ENCODE measurements around the gene FAM120A. TPM values are rescaled to one million over a fixed set of nuclear protein-coding genes. Genes with fewer than 3 reads are reported as not detected.
A peak's percentile ranks its signal among the peaks of the same experiment; 100 is the strongest.
"Not testable (repeated sequence)": the region's sequence is repeated elsewhere in the genome, so short reads cannot be mapped to it uniquely, and the experiment has no call there.

Gene FAM120A
- total RNA-seq, 2 experiments from 2014 or later, result 116 to 117 TPM

GRCh38 chr9:93434056-93434455, 17.4 kb upstream of the FAM120A start:
- Mint-ChIP-seq H3K4me1 (peaks cover 2% of the 10 kb centered on the region), H3K27ac (no peak overlapping the region), H3K27me3 (peaks cover 4% of the 10 kb centered on the region), H3K9me3 (no peaks in the 10 kb centered on the region), H3K36me3 (no peaks in the 10 kb centered on the region), H3K4me3 (no peak overlapping the region)
- ATAC-seq (ENCODE audit: low read depth), result no peak
- POLR2A ChIA-PET, result no interaction called here
- no peak for DNase-seq

- Mint-ChIP-seq H3K36me3 (no peaks in the 10 kb centered on the region), H3K27ac (no peak overlapping the region), H3K27me3 (peaks cover 2% of the 10 kb centered on the region), H3K4me1 (peaks cover 2% of the 10 kb centered on the region), H3K4me3 (no peak overlapping the region), H3K9me3 (no peaks in the 10 kb centered on the region)
- no peak for ATAC-seq (ENCODE audit: low read depth)
- DNase-seq, result no peak
- POLR2A ChIA-PET, result no interaction called here
Observed at GRCh38 chr9:93435386-93435785, 16.1 kb upstream of the FAM120A start.

GRCh38 chr9:93436218-93436617, 15.3 kb upstream of the FAM120A start:
- DNase-seq (no peak), ATAC-seq (ENCODE audit: low read depth) (no peak)
- H3K4me3 Mint-ChIP-seq, result no peak overlapping the region
- POLR2A ChIA-PET, result no interaction called here
- no peaks in the 10 kb centered on the region for H3K36me3 Mint-ChIP-seq
- peaks cover 2% of the 10 kb centered on the region for H3K27me3 Mint-ChIP-seq
- H3K4me1 Mint-ChIP-seq, result peaks cover 2% of the 10 kb centered on the region
- no peaks in the 10 kb centered on the region for H3K9me3 Mint-ChIP-seq
- no peak overlapping the region for H3K27ac Mint-ChIP-seq

- Mint-ChIP-seq H3K27ac (no peak overlapping the region), H3K4me1 (no peaks in the 10 kb centered on the region), H3K36me3 (no peaks in the 10 kb centered on the region), H3K9me3 (no peaks in the 10 kb centered on the region), H3K4me3 (no peak overlapping the region), H3K27me3 (peaks cover 2% of the 10 kb centered on the region)
- no peak for ATAC-seq (ENCODE audit: low read depth)
- no peak for DNase-seq
- POLR2A ChIA-PET, result no interaction called here
Observed at GRCh38 chr9:93436655-93437407, 14.7 kb upstream of the FAM120A start.

GRCh38 chr9:93437996-93438395, 13.5 kb upstream of the FAM120A start:
- POLR2A ChIA-PET, result no interaction called here
- no peaks in the 10 kb centered on the region for H3K9me3 Mint-ChIP-seq
- peaks cover 2% of the 10 kb centered on the region for H3K27me3 Mint-ChIP-seq
- no peak overlapping the region for H3K27ac Mint-ChIP-seq
- H3K4me1 Mint-ChIP-seq, result no peaks in the 10 kb centered on the region
- ATAC-seq (ENCODE audit: low read depth), result no peak
- H3K4me3 Mint-ChIP-seq, result no peak overlapping the region
- no peak for DNase-seq
- H3K36me3 Mint-ChIP-seq, result no peaks in the 10 kb centered on the region

- DNase-seq; H3K27ac Mint-ChIP-seq; H3K9me3 Mint-ChIP-seq; H3K4me1 Mint-ChIP-seq; POLR2A ChIA-PET; H3K27me3 Mint-ChIP-seq; ATAC-seq (ENCODE audit: low read depth); H3K36me3 Mint-ChIP-seq; H3K4me3 Mint-ChIP-seq: not testable (repeated sequence)
Observed at GRCh38 chr9:93439301-93439700, 12.2 kb upstream of the FAM120A start.

- H3K36me3 Mint-ChIP-seq, result peaks cover 8% of the 10 kb centered on the region
- DNase-seq, result no peak
- H3K27ac Mint-ChIP-seq, result peak overlapping the region; percentile 56
- no peaks in the 10 kb centered on the region for H3K9me3 Mint-ChIP-seq
- H3K4me3 Mint-ChIP-seq, result no peak overlapping the region
- no peak for ATAC-seq (ENCODE audit: low read depth)
- H3K4me1 Mint-ChIP-seq, result peaks cover under 1% of the 10 kb centered on the region
- POLR2A ChIA-PET, result no interaction called here
- H3K27me3 Mint-ChIP-seq, result no peaks in the 10 kb centered on the region
Observed at GRCh38 chr9:93440896-93441580, 10.4 kb upstream of the FAM120A start.

- Mint-ChIP-seq H3K4me3 (no peak overlapping the region), H3K27ac (no peak overlapping the region), H3K9me3 (no peaks in the 10 kb centered on the region), H3K27me3 (no peaks in the 10 kb centered on the region), H3K4me1 (peaks cover 17% of the 10 kb centered on the region), H3K36me3 (peaks cover 28% of the 10 kb centered on the region)
- POLR2A ChIA-PET, result no interaction called here
- DNase-seq (no peak), ATAC-seq (ENCODE audit: low read depth) (no peak)
Observed at GRCh38 chr9:93446073-93446472, 5.4 kb upstream of the FAM120A start.

- Mint-ChIP-seq H3K27ac (no peak overlapping the region), H3K9me3 (no peaks in the 10 kb centered on the region), H3K27me3 (no peaks in the 10 kb centered on the region), H3K36me3 (peaks cover 29% of the 10 kb centered on the region), H3K4me1 (peaks cover 17% of the 10 kb centered on the region), H3K4me3 (no peak overlapping the region)
- no peak for ATAC-seq (ENCODE audit: low read depth)
- POLR2A ChIA-PET, result no interaction called here
- DNase-seq, result no peak
Observed at GRCh38 chr9:93447655-93448054, 3.8 kb upstream of the FAM120A start.

- ATAC-seq (ENCODE audit: low read depth) (peak; percentile 18), DNase-seq (peak; percentile 71)
- Mint-ChIP-seq H3K4me1 (peaks cover 38% of the 10 kb centered on the region), H3K4me3 (peak overlapping the region; percentile 98), H3K36me3 (peaks cover 21% of the 10 kb centered on the region), H3K9me3 (no peaks in the 10 kb centered on the region), H3K27ac (peak overlapping the region; percentile 94), H3K27me3 (no peaks in the 10 kb centered on the region)
- POLR2A ChIA-PET, result interaction anchor here (0.5 to 3.5 kb wide), 6 partner anchors 8 to 124 kb away, joined by 3 to 45 read pairs (median 5); partner anchors contain the start of gene PHF2
Observed at GRCh38 chr9:93451849-93452709, 594 bp downstream of the FAM120A start.

- H3K27ac Mint-ChIP-seq, result peak overlapping the region; percentile 94
- peaks cover 17% of the 10 kb centered on the region for H3K36me3 Mint-ChIP-seq
- H3K4me3 Mint-ChIP-seq, result peak overlapping the region; percentile 98
- POLR2A ChIA-PET, result interaction anchor here (1.2 to 3.5 kb wide), 3 partner anchors 11 to 123 kb away, joined by 3 to 45 read pairs (median 19); partner anchors contain the start of gene PHF2
- H3K4me1 Mint-ChIP-seq, result peaks cover 42% of the 10 kb centered on the region
- peak; percentile 43 for DNase-seq
- ATAC-seq (ENCODE audit: low read depth), result no peak
- no peaks in the 10 kb centered on the region for H3K9me3 Mint-ChIP-seq
- H3K27me3 Mint-ChIP-seq, result no peaks in the 10 kb centered on the region
Observed at GRCh38 chr9:93452710-93453046, 1.2 kb downstream of the FAM120A start.

- POLR2A ChIA-PET, result interaction anchor here (0.6 to 3.5 kb wide), 5 partner anchors 11 to 404 kb away, joined by 3 to 45 read pairs (median 3); partner anchors contain the start of gene PHF2
- Mint-ChIP-seq H3K4me3 (peak within 1 kb of the TSS; percentile 98), H3K27me3 (no peaks in the 10 kb centered on the region), H3K4me1 (peaks cover 44% of the 10 kb centered on the region), H3K36me3 (peaks cover 16% of the 10 kb centered on the region), H3K9me3 (no peaks in the 10 kb centered on the region), H3K27ac (peak within 1 kb of the TSS; percentile 94)
- DNase-seq (peak; percentile 78), ATAC-seq (ENCODE audit: low read depth) (peak; percentile 61)
Observed at GRCh38 chr9:93453047-93453914, 1.8 kb downstream of the FAM120A start, which contains the start of gene FAM120AOS. Gene FAM120AOS, minus strand, starts transcription at chr9:93453581. Its CDS starts 872 bp downstream, at chr9:93452709.
